Keratinocyte (primary cell): Measurements from ENCODE around the gene NR1H2. TPM values are rescaled to one million over a fixed set of nuclear protein-coding genes. Genes with fewer than 3 reads are reported as not detected.

ENCODE experiments used
- DNase-seq: peaks from one replicate; pipeline ENCODE4 v3.0.0-alpha.2; 2011; ENCODE audit warnings: low read depth, missing footprints, low spot score
- FAIRE-seq: peaks from 2 replicates; lab custom pipeline; 2011; peaks lifted over from hg19 to GRCh38; lab: Jason Lieb, UNC
- H2AFZ ChIP-seq: 2 replicates; pipeline ENCODE4 v1.6.0; 2012; ENCODE audit warnings: low read length, control low read depth, inconsistent platforms; ENCODE audit not compliant: control insufficient read depth
- H3K27ac ChIP-seq: 2 replicates; pipeline ENCODE4 v1.5.1; 2011; ENCODE audit warnings: low read length; ENCODE audit not compliant: control insufficient read depth, insufficient read depth
- H3K27me3 ChIP-seq: 3 replicates; pipeline ENCODE4 v1.6.0; 2011; ENCODE audit warnings: low read length; ENCODE audit not compliant: control insufficient read depth, insufficient read depth; ENCODE audit errors: extremely low read depth
- H3K36me3 ChIP-seq, 2 experiments: 2 replicates in 1 of 2; 3 replicates in 1 of 2; pipeline ENCODE4 v1.5.1; 2011; ENCODE audit warnings: low read length in 2 of 2, mild to moderate bottlenecking in 1 of 2; ENCODE audit not compliant: control insufficient read depth in 2 of 2, insufficient read depth in 2 of 2; ENCODE audit errors: extremely low read depth in 1 of 2
- H3K4me1 ChIP-seq: 3 replicates; pipeline ENCODE4 v1.5.1; 2011; ENCODE audit warnings: low read length; ENCODE audit not compliant: control insufficient read depth, insufficient read depth; ENCODE audit errors: extremely low read depth
- H3K4me2 ChIP-seq: 3 replicates; pipeline ENCODE4 v1.6.0; 2011; ENCODE audit warnings: low read depth, low read length; ENCODE audit not compliant: control insufficient read depth, insufficient read depth; ENCODE audit errors: extremely low read depth
- H3K4me3 ChIP-seq, 3 experiments: fragments of 200-600 bp in 1 of 3; sonication (generic) in 1 of 3; 2 replicates in 2 of 3; 3 replicates in 1 of 3; pipeline ENCODE4 v1.5.1; 2011 to 2016; ENCODE audit warnings: low read length in 3 of 3, mild to moderate bottlenecking in 3 of 3, control low read depth in 2 of 3, inconsistent platforms in 1 of 3, low read depth in 1 of 3, mixed read lengths in 1 of 3, mixed run types in 1 of 3, moderate library complexity in 1 of 3; ENCODE audit not compliant: control insufficient read depth in 2 of 3, insufficient read depth in 2 of 3; ENCODE audit errors: extremely low read depth in 1 of 3
- H3K79me2 ChIP-seq: 2 replicates; pipeline ENCODE4 v1.6.0; 2012; ENCODE audit warnings: low read length; ENCODE audit not compliant: control insufficient read depth, insufficient read depth
- H3K9ac ChIP-seq: 3 replicates; pipeline ENCODE4 v1.6.0; 2011; ENCODE audit warnings: low read length; ENCODE audit not compliant: control insufficient read depth, insufficient read depth; ENCODE audit errors: extremely low read depth
- H3K9me1 ChIP-seq: 3 replicates; pipeline ENCODE4 v1.6.0; 2011; ENCODE audit warnings: low read length; ENCODE audit not compliant: control insufficient read depth, insufficient read depth; ENCODE audit errors: extremely low read depth
- H3K9me3 ChIP-seq: 2 replicates; pipeline ENCODE4 v1.5.1; 2012; ENCODE audit warnings: low read depth, low read length; ENCODE audit not compliant: control insufficient read depth
- H4K20me1 ChIP-seq: 3 replicates; pipeline ENCODE4 v1.6.0; 2011; ENCODE audit warnings: low read length; ENCODE audit not compliant: control insufficient read depth, insufficient read depth; ENCODE audit errors: extremely low read depth
- EZH2 ChIP-seq: IDR thresholded peaks from one replicate; pipeline ENCODE4 v1.6.1; 2012; ENCODE audit warnings: inconsistent platforms, mild to moderate bottlenecking, low read length, moderate library complexity
- dilution Hi-C: fragments of 300-500 bp; cut with MboI; formaldehyde crosslinking; loops from one replicate; pipeline ENCODE4 v1.7.0; 2020; ENCODE audit warnings: low sequenced_read_pairs; ENCODE audit not compliant: extremely low pct_ligation_motif_present
- polyA plus RNA-seq, 5 experiments: library from polyadenylated mRNA; depleted of rRNA in 3 of 5; stranded (reverse) in 3 of 5; stranded (forward) in 1 of 5; unstranded in 1 of 5; fragments of >200 nt; gene quantifications; 1 replicate in 1 of 5; 2 replicates in 3 of 5; 3 replicates in 1 of 5; pipeline versions ENCODE4 v1.2.1 to v1.2.3, GENCODE V29; 2011 to 2012; ENCODE audit warnings: missing spikeins in 2 of 5, low read depth in 1 of 5, low replicate concordance in 1 of 5
- TF ChIP-seq, protein P1 (sequence below), 3 experiments: IDR thresholded peaks in 1 of 3; conservative IDR thresholded peaks in 1 of 3; optimal IDR thresholded peaks in 1 of 3; 2 replicates in 2 of 3; 3 replicates in 1 of 3; pipeline versions ENCODE3 to v1.5.1; 2011; ENCODE audit warnings: low read length in 3 of 3, mild to moderate bottlenecking in 3 of 3, moderate library complexity in 2 of 3, control low read depth in 1 of 3, inconsistent platforms in 1 of 3; ENCODE audit not compliant: insufficient read depth in 2 of 3; ENCODE audit errors: extremely low read depth in 1 of 3

The NR1H2 gene
- polyA plus RNA-seq, 1 donor (not counting 4 experiments of a cell fraction or from before 2014, with no cell fraction given): 19.5 TPM

DNA sequence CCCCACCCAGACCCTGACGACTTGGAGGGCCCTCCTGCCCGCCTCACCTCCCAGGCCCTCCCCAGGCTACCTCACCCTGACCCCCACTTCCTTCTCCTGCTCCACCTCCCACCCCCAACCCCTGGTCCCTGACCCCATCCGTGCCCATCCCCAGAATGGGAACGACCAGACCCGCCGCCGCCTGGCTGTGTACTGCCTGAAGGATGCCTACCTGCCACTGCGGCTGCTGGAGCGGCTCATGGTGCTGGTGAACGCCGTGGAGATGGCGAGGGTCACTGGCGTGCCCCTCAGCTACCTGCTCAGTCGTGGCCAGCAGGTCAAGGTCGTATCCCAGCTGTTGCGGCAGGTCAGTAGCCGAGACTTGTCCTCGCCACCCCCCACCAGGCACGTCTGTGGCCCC lies 30.6 kb downstream of the NR1H2 start:
- Histone ChIP-seq H3K4me2 (no peak overlapping the region), H3K9me1 (no peaks in the 10 kb centered on the region), H3K4me3 (no peak overlapping the region), H3K79me2 (no peaks in the 10 kb centered on the region), H3K36me3 (peaks cover 5 to 13% of the 10 kb centered on the region in 2 experiments), H3K9me3 (no peaks in the 10 kb centered on the region), H3K4me1 (no peaks in the 10 kb centered on the region), H3K9ac (no peak overlapping the region), H3K27me3 (no peaks in the 10 kb centered on the region), H2AFZ (no peak overlapping the region), H4K20me1 (no peaks in the 10 kb centered on the region), H3K27ac (no peak overlapping the region)
- no peak for TF ChIP-seq EZH2
- TF ChIP-seq, protein P1, sequence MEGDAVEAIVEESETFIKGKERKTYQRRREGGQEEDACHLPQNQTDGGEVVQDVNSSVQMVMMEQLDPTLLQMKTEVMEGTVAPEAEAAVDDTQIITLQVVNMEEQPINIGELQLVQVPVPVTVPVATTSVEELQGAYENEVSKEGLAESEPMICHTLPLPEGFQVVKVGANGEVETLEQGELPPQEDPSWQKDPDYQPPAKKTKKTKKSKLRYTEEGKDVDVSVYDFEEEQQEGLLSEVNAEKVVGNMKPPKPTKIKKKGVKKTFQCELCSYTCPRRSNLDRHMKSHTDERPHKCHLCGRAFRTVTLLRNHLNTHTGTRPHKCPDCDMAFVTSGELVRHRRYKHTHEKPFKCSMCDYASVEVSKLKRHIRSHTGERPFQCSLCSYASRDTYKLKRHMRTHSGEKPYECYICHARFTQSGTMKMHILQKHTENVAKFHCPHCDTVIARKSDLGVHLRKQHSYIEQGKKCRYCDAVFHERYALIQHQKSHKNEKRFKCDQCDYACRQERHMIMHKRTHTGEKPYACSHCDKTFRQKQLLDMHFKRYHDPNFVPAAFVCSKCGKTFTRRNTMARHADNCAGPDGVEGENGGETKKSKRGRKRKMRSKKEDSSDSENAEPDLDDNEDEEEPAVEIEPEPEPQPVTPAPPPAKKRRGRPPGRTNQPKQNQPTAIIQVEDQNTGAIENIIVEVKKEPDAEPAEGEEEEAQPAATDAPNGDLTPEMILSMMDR (optimal IDR thresholded peaks at IDR 0.05 in 1 of 3, IDR thresholded peaks at IDR 0.05 in 1 of 3, conservative IDR thresholded peaks at IDR 0.05 in 1 of 3; ENCODE audit: extremely low read depth in 1 of 3, insufficient read depth in 2 of 3, low read length in 3 of 3): no peak
- FAIRE-seq: no peak
- DNase-seq: no peak
- dilution Hi-C loops: no loop called here

DNA sequence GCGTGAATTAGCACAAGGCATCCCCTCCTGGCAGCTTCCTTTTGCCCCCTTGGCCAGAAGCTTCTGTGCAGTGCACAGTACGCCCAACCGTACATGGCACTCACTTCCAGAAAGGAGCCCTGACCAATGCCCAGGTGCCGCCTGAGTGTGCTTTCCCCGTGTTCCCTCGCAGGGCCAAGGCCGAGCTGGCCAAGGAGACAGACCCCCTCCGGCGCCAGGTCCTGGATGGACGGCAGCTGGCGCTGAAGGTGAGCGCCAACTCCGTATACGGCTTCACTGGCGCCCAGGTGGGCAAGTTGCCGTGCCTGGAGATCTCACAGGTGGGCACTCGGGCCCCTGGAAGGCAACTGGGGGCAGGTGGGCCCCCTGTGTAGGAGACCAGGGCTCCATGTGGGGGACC lies 33.1 kb downstream of the NR1H2 start:
- H2AFZ ChIP-seq: no peak overlapping the region
- no peak overlapping the region for H3K4me3 ChIP-seq
- no peak overlapping the region for H3K9ac ChIP-seq
- DNase-seq: no peak
- H3K27me3 ChIP-seq: no peaks in the 10 kb centered on the region
- no peaks in the 10 kb centered on the region for H3K9me1 ChIP-seq
- H3K27ac ChIP-seq: no peak overlapping the region
- TF ChIP-seq EZH2: no peak
- TF ChIP-seq, protein P1 (optimal IDR thresholded peaks at IDR 0.05 in 1 of 3, IDR thresholded peaks at IDR 0.05 in 1 of 3, conservative IDR thresholded peaks at IDR 0.05 in 1 of 3; ENCODE audit: extremely low read depth in 1 of 3, insufficient read depth in 2 of 3, low read length in 3 of 3): no peak
- dilution Hi-C loops: no loop called here
- H3K4me1 ChIP-seq: no peaks in the 10 kb centered on the region
- FAIRE-seq: no peak
- H3K9me3 ChIP-seq: no peaks in the 10 kb centered on the region
- no peaks in the 10 kb centered on the region for H3K79me2 ChIP-seq
- peaks cover 9 to 11% of the 10 kb centered on the region in 2 experiments for H3K36me3 ChIP-seq
- no peaks in the 10 kb centered on the region for H4K20me1 ChIP-seq
- H3K4me2 ChIP-seq: no peak overlapping the region
